Fibroblast of the aortic adventitia (primary cell): ENCODE results near the gene COQ7. TPM values are rescaled to one million over a fixed set of nuclear protein-coding genes. Genes with fewer than 3 reads are reported as not detected.

ENCODE experiments used
- DNase-seq: peaks from one replicate; pipeline ENCODE4 v3.0.0-alpha.2; 2010; ENCODE audit warnings: low read depth
- H3K4me3 ChIP-seq: 2 replicates; pipeline ENCODE4 v1.5.1; 2011; ENCODE audit warnings: low read depth, mild to moderate bottlenecking, control low read depth, low read length, moderate library complexity
- total RNA-seq: library from RNA; depleted of rRNA; stranded (reverse); fragments of >200 nt; gene quantifications from 2 replicates; pipeline ENCODE4 v1.2.3, GENCODE V29; 2012; ENCODE audit warnings: low replicate concordance
- TF ChIP-seq, protein P1 (sequence below): IDR thresholded peaks from 2 replicates; pipeline ENCODE4 v1.5.1; 2011; ENCODE audit warnings: mild to moderate bottlenecking, low read length, control low read depth, inconsistent platforms; ENCODE audit not compliant: insufficient read depth

COQ7 gene
- total RNA-seq: 8.0 and 12.7 TPM in 2 replicates

DNA sequence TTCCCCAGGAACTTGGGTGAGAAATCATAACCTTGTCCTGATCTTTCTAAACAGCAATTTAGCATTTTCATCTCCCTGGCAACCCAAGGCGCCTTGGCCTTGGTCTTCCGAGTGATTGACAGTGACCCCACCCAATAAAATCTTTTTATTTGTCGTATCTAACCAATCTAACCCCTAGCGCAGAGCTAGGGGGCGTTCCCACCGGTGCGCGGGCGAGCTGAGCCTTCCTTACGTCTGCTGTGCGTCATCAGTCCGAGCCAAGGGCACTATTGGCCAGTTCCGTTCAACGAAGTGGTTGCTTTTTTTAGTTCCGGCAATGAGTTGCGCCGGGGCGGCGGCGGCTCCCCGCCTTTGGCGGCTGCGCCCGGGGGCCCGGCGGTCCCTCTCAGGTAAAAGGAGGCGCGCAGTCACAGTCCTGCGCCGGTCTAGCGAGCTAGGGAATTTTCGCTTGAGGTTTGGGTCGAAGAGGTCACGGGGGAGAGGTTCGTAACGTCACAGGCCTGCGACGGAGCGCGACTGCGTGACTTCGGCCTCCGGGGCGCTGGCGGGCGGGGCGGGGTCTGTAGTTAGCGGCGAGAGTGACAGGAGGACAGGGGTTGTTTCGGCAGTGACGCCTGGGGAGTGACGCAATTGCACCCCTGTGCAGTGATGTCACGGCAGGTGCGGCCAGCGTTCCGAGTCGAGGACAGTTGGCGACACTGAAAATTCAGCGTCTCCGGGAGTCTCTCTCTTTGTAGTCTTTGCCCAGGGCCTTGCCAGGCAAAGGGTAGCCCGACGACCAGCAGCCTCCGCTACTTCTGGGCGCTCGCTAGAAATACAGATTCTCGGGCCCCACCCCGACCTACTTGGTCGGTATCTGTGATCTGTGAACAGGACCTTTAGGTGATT lies at the start of gene COQ7:
COQ7 (plus strand) TSS at position 266 of the 888 bp plus-strand sequence; CDS start at position 317, 51 bp downstream.
- TF ChIP-seq, protein P1, sequence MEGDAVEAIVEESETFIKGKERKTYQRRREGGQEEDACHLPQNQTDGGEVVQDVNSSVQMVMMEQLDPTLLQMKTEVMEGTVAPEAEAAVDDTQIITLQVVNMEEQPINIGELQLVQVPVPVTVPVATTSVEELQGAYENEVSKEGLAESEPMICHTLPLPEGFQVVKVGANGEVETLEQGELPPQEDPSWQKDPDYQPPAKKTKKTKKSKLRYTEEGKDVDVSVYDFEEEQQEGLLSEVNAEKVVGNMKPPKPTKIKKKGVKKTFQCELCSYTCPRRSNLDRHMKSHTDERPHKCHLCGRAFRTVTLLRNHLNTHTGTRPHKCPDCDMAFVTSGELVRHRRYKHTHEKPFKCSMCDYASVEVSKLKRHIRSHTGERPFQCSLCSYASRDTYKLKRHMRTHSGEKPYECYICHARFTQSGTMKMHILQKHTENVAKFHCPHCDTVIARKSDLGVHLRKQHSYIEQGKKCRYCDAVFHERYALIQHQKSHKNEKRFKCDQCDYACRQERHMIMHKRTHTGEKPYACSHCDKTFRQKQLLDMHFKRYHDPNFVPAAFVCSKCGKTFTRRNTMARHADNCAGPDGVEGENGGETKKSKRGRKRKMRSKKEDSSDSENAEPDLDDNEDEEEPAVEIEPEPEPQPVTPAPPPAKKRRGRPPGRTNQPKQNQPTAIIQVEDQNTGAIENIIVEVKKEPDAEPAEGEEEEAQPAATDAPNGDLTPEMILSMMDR: no peak
- DNase-seq: peak; percentile 100
- peak within 1 kb of the TSS; percentile 92 for H3K4me3 ChIP-seq

DNA sequence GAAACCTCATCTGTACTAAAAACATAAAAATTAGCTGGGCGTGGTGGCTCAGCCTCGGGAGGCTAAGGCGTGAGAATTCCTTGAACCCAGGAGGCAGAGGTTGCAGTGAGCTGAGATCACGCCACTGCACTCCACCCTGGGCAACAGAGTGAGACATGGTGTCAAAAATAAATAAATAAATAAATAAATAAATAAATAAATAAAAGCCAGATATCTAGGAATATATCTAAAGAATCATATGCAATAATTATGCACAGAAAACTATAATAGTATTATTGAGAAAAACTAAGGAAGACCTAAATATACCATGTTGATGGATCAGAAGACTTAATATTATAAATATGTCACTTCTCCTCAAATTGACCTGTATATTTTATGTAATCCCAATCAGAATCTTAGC lies 46.7 kb upstream of the COQ7 start:
- no peak for DNase-seq
- TF ChIP-seq, protein P1: no peak
- H3K4me3 ChIP-seq: no peak overlapping the region

DNA sequence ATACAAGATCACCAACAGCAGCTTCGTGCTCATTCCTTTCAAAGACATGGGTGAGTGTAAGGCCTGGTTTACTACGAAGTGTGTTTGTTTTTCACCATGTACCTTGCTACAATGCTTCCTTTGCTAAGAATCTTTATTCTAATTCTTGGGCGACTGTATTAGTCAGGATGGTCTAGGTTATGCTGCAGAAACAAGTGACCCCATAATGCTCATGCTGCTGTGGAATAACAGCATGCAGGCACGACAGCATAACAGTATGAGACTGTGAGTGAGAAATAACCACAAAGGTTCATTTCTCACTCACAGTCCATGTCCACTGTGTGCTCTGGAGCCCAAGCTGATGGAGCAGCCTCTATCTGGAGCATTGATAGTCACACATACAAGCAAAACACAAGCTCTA lies 45.7 kb upstream of the COQ7 start:
- DNase-seq: no peak
- TF ChIP-seq, protein P1: no peak

DNA sequence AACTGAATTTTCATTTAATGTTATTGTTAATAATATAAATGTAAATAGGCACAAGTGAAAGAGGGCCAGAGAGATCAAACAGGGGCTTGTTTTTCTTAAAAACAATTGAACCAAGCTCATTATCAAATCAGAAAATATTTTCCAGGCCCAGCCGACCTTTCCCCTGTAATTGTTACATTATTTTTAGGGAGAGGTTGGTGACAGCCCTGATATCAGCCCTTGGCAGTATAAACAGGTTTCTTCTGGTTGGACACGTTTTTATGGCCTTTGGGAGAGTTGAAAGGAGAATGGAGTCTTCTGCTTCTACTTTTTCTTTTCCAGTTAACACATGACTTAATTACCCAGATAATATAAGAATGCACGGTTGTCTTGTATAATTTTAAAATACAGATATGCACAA lies 40.0 kb upstream of the COQ7 start:
- no peak overlapping the region for H3K4me3 ChIP-seq
- DNase-seq: no peak
- TF ChIP-seq, protein P1: no peak

More for the DNA sequence above, 45.7 kb upstream of the COQ7 start:
- H3K4me3 ChIP-seq: no peak overlapping the region

DNA sequence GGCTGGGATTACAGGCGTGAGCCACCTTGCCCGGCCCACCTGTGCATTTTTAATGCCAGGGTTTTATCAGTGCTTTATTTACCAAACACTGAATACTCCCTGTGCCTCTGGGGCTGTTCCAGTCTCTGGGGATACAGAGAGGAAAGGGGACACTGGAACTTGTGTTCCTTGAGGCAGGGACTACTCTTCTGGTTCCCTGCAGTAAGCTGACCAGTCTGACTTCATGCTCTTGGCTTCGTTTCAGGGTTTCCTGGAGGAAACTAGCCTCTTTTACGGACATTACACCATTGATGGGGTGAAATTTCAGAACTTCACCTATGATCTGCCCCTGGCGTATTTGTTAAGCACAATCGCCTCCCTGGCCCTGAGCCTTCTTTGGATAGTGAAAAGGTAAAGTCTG lies 37.4 kb upstream of the COQ7 start:
- H3K4me3 ChIP-seq: no peak overlapping the region
- TF ChIP-seq, protein P1: no peak
- no peak for DNase-seq

DNA sequence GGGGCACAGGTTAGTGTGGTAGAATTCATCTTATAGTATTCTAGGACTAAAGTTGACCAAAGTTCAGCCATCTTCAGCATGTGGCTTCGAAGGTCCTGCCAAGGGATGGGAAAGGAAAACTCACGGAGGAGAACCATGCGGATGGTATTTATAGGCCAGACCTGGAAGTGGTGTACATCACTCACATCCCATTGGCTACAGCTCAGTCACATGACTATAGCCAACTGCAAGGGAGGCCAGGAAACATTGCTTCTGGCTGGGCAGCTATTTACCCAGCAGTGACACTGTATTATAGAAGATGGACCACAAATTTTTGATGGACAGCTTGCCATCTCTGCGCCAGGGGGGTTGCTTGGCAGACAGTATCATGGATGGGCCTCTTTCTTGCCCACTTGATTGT lies 35.7 kb upstream of the COQ7 start:
- no peak overlapping the region for H3K4me3 ChIP-seq
- no peak for DNase-seq
- TF ChIP-seq, protein P1: no peak
